ENCODE measurements around the gene RPL38. TPM values are rescaled to one million over a fixed set of nuclear protein-coding genes. Genes with fewer than 3 reads are reported as not detected.

Gene RPL38
- total and polyA plus RNA-seq, 2 experiments from 2014 or later: 176 to 986 TPM

- no peak overlapping the region for H3K9ac ChIP-seq
- 48 to 61% methylated on average over 4 of the region's 4 CpGs for WGBS, 2 experiments (ENCODE audit: low coverage in 1 of 2, low lambda C conversion rate in 2 of 2, missing lambda C conversion rate in 2 of 2)
- no peaks in the 10 kb centered on the region for H3K4me1 ChIP-seq (ENCODE audit: insufficient read depth)
- H2AFZ ChIP-seq: no peak overlapping the region
- no peaks in the 10 kb centered on the region for H3K79me2 ChIP-seq (ENCODE audit: insufficient read depth)
- no peaks in the 10 kb centered on the region for H3K9me2 ChIP-seq (ENCODE audit: insufficient read depth)
- no peak for DNase-seq
- in situ Hi-C loops (cut with MboI): no loop called here
- no peak overlapping the region for H3K27ac ChIP-seq
- TF ChIP-seq EZH2 (IDR thresholded peaks at IDR 0.05; ENCODE audit: insufficient read depth, poor library complexity, severe bottlenecking) (no peak), EZH2phosphoT487 (IDR thresholded peaks at IDR 0.05; ENCODE audit: insufficient read depth, low read depth) (no peak)
- no peak overlapping the region for H3K4me3 ChIP-seq
- H4K20me1 ChIP-seq (ENCODE audit: insufficient read depth): no peaks in the 10 kb centered on the region
- no peaks in the 10 kb centered on the region for H3K36me3 ChIP-seq (ENCODE audit: low read depth)
- H3K9me3 ChIP-seq (ENCODE audit: low read depth): no peaks in the 10 kb centered on the region
- peaks cover 8% of the 10 kb centered on the region; the same call in 1 of the 2 replicates for H3K27me3 ChIP-seq (replicated peaks; ENCODE audit: insufficient read depth)
- peaks cover 6% of the 10 kb centered on the region; the same call in 1 of the 2 replicates for H3F3A ChIP-seq (ENCODE audit: insufficient read depth)
- no peak overlapping the region for H3K4me2 ChIP-seq (ENCODE audit: unreplicated experiment)
Measured at GRCh38 chr17:74179576-74179975, 23.9 kb upstream of the RPL38 start.

- in situ Hi-C loops (cut with MboI): no loop called here
- peaks cover 11% of the 10 kb centered on the region; the same call in 1 of the 2 replicates for H3K27me3 ChIP-seq (replicated peaks; ENCODE audit: insufficient read depth)
- no peak for TF ChIP-seq EZH2phosphoT487 (IDR thresholded peaks at IDR 0.05; ENCODE audit: insufficient read depth, low read depth)
- no peak for TF ChIP-seq EZH2 (IDR thresholded peaks at IDR 0.05; ENCODE audit: insufficient read depth, poor library complexity, severe bottlenecking)
- no peaks in the 10 kb centered on the region for H3K36me3 ChIP-seq (ENCODE audit: low read depth)
- H3K4me1 ChIP-seq (ENCODE audit: insufficient read depth): no peaks in the 10 kb centered on the region
- no peaks in the 10 kb centered on the region for H3K9me3 ChIP-seq (ENCODE audit: low read depth)
- H2AFZ ChIP-seq: no peak overlapping the region
- no peak for DNase-seq
- no peaks in the 10 kb centered on the region for H4K20me1 ChIP-seq (ENCODE audit: insufficient read depth)
- 64 to 65% methylated on average over 8 of the region's 8 CpGs for WGBS, 2 experiments (ENCODE audit: low coverage in 1 of 2, low lambda C conversion rate in 2 of 2, missing lambda C conversion rate in 2 of 2)
- no peak overlapping the region for H3K9ac ChIP-seq
- no peaks in the 10 kb centered on the region for H3K79me2 ChIP-seq (ENCODE audit: insufficient read depth)
- no peaks in the 10 kb centered on the region for H3K9me2 ChIP-seq (ENCODE audit: insufficient read depth)
- no peak overlapping the region for H3K4me3 ChIP-seq
- H3K4me2 ChIP-seq (ENCODE audit: unreplicated experiment): no peak overlapping the region
- no peak overlapping the region for H3K27ac ChIP-seq
- peaks cover 6% of the 10 kb centered on the region; the same call in 1 of the 2 replicates for H3F3A ChIP-seq (ENCODE audit: insufficient read depth)
Measured at GRCh38 chr17:74180336-74180735, 23.1 kb upstream of the RPL38 start.

- no peaks in the 10 kb centered on the region for H3K9me2 ChIP-seq (ENCODE audit: insufficient read depth)
- no peaks in the 10 kb centered on the region for H3K79me2 ChIP-seq (ENCODE audit: insufficient read depth)
- H2AFZ ChIP-seq: no peak overlapping the region
- no peaks in the 10 kb centered on the region for H3K4me1 ChIP-seq (ENCODE audit: insufficient read depth)
- H4K20me1 ChIP-seq (ENCODE audit: insufficient read depth): no peaks in the 10 kb centered on the region
- no peak overlapping the region for H3K9ac ChIP-seq
- DNase-seq: no peak
- no peaks in the 10 kb centered on the region for H3K9me3 ChIP-seq (ENCODE audit: low read depth)
- H3K4me3 ChIP-seq: no peak overlapping the region
- 47 to 52% methylated on average over 4 of the region's 4 CpGs for WGBS, 2 experiments (ENCODE audit: low coverage in 1 of 2, low lambda C conversion rate in 2 of 2, missing lambda C conversion rate in 2 of 2)
- TF ChIP-seq EZH2 (IDR thresholded peaks at IDR 0.05; ENCODE audit: insufficient read depth, poor library complexity, severe bottlenecking) (no peak), EZH2phosphoT487 (IDR thresholded peaks at IDR 0.05; ENCODE audit: insufficient read depth, low read depth) (no peak)
- peaks cover 6% of the 10 kb centered on the region; the same call in 1 of the 2 replicates for H3F3A ChIP-seq (ENCODE audit: insufficient read depth)
- no peak overlapping the region for H3K4me2 ChIP-seq (ENCODE audit: unreplicated experiment)
- no peaks in the 10 kb centered on the region for H3K36me3 ChIP-seq (ENCODE audit: low read depth)
- H3K27me3 ChIP-seq (replicated peaks; ENCODE audit: insufficient read depth): peaks cover 11% of the 10 kb centered on the region; the same call in 1 of the 2 replicates
- in situ Hi-C loops (cut with MboI): no loop called here
- H3K27ac ChIP-seq: no peak overlapping the region
Measured at GRCh38 chr17:74181341-74181740, 22.1 kb upstream of the RPL38 start.

GRCh38 chr17:74182041-74182723 lies 21.3 kb upstream of the RPL38 start:
- no peaks in the 10 kb centered on the region for H3K4me1 ChIP-seq (ENCODE audit: insufficient read depth)
- 53 to 61% methylated on average over 17 of the region's 17 CpGs for WGBS, 2 experiments (ENCODE audit: low coverage in 1 of 2, low lambda C conversion rate in 2 of 2, missing lambda C conversion rate in 2 of 2)
- no peak for DNase-seq
- no peak overlapping the region for H2AFZ ChIP-seq
- no peaks in the 10 kb centered on the region for H3K9me3 ChIP-seq (ENCODE audit: low read depth)
- H3K36me3 ChIP-seq (ENCODE audit: low read depth): no peaks in the 10 kb centered on the region
- in situ Hi-C loops (cut with MboI): no loop called here
- no peaks in the 10 kb centered on the region for H3K9me2 ChIP-seq (ENCODE audit: insufficient read depth)
- H3K27me3 ChIP-seq (replicated peaks; ENCODE audit: insufficient read depth): peaks cover 11% of the 10 kb centered on the region; the same call in 1 of the 2 replicates
- H3K79me2 ChIP-seq (ENCODE audit: insufficient read depth): no peaks in the 10 kb centered on the region
- H4K20me1 ChIP-seq (ENCODE audit: insufficient read depth): no peaks in the 10 kb centered on the region
- no peak overlapping the region for H3K4me2 ChIP-seq (ENCODE audit: unreplicated experiment)
- TF ChIP-seq EZH2 (IDR thresholded peaks at IDR 0.05; ENCODE audit: insufficient read depth, poor library complexity, severe bottlenecking): no peak
- TF ChIP-seq EZH2phosphoT487 (IDR thresholded peaks at IDR 0.05; ENCODE audit: insufficient read depth, low read depth): no peak
- H3K9ac ChIP-seq: no peak overlapping the region
- H3K4me3 ChIP-seq: no peak overlapping the region
- H3F3A ChIP-seq (ENCODE audit: insufficient read depth): 0 out of 2 replicates have a peak, but pooled peaks cover 1% of the 10 kb centered on the region
- H3K27ac ChIP-seq: no peak overlapping the region
